Measurements from ENCODE around the gene EPN2.
A peak's percentile ranks its signal among the peaks of the same experiment; 100 is the strongest.

The EPN2 gene

GRCh38 chr17:19365833-19366636, 128.9 kb downstream of the EPN2 start:
- no peak for DNase-seq (ENCODE audit: low read depth, low spot score)

- no peak for DNase-seq (ENCODE audit: low read depth, low spot score)
These were observed 129.4 kb downstream of the EPN2 start for GRCh38 chr17:19366637-19366972.

- DNase-seq (ENCODE audit: low read depth, low spot score), result no peak
These were observed 131.1 kb downstream of the EPN2 start for GRCh38 chr17:19368229-19368628.

GRCh38 chr17:19369107-19369778, 132.1 kb downstream of the EPN2 start:
- DNase-seq (ENCODE audit: low read depth, low spot score), result no peak

GRCh38 chr17:19369846-19370492, 132.8 kb downstream of the EPN2 start:
- DNase-seq (ENCODE audit: low read depth, low spot score), result no peak

- DNase-seq (ENCODE audit: low read depth, low spot score), result no peak
These were observed 133.4 kb downstream of the EPN2 start for GRCh38 chr17:19370493-19370960.

- DNase-seq (ENCODE audit: low read depth, low spot score), result no peak
These were observed 134.3 kb downstream of the EPN2 start for GRCh38 chr17:19371259-19372010.

GRCh38 chr17:19372011-19372370, 134.8 kb downstream of the EPN2 start:
- no peak for DNase-seq (ENCODE audit: low read depth, low spot score)

- DNase-seq (ENCODE audit: low read depth, low spot score), result no peak
These were observed 135.3 kb downstream of the EPN2 start for GRCh38 chr17:19372439-19372838.

- DNase-seq (ENCODE audit: low read depth, low spot score), result no peak
These were observed 135.8 kb downstream of the EPN2 start for GRCh38 chr17:19372866-19373504.

- DNase-seq (ENCODE audit: low read depth, low spot score), result no peak
These were observed 137.0 kb downstream of the EPN2 start for GRCh38 chr17:19374136-19374535.

- no peak for DNase-seq (ENCODE audit: low read depth, low spot score)
These were observed 138.6 kb downstream of the EPN2 start for GRCh38 chr17:19375732-19376131.

- DNase-seq (ENCODE audit: low read depth, low spot score), result no peak
These were observed 139.6 kb downstream of the EPN2 start for GRCh38 chr17:19376811-19377210.

- peak; percentile 87 for DNase-seq (ENCODE audit: low read depth, low spot score)
These were observed 140.6 kb downstream of the EPN2 start for GRCh38 chr17:19377602-19378415.

- DNase-seq (ENCODE audit: low read depth, low spot score), result no peak
These were observed 141.5 kb downstream of the EPN2 start, which contains the start of gene MAPK7 for GRCh38 chr17:19378416-19379360. Gene MAPK7, plus strand, starts transcription at chr17:19378498. Its CDS starts 403 bp downstream, at chr17:19378901.

- DNase-seq (ENCODE audit: low read depth, low spot score), result no peak
These were observed 142.3 kb downstream of the EPN2 start for GRCh38 chr17:19379361-19380065.

- no peak for DNase-seq (ENCODE audit: low read depth, low spot score)
These were observed 143.5 kb downstream of the EPN2 start for GRCh38 chr17:19380481-19381301.

- DNase-seq (ENCODE audit: low read depth, low spot score), result no peak
These were observed 144.2 kb downstream of the EPN2 start for GRCh38 chr17:19381361-19381740.
